CD1c-positive myeloid dendritic cell (primary cell): ENCODE results near the gene WAS.
"Not testable (repeated sequence)": the region's sequence is repeated elsewhere in the genome, so short reads cannot be mapped to it uniquely, and the experiment has no call there.

Source experiments
- DNase-seq: peaks from one replicate; pipeline ENCODE4 v3.0.0-alpha.2; 2016; ENCODE audit errors: extremely low spot score

The WAS gene

GRCh38 chrX:48685416-48685815, 1.8 kb downstream of the WAS start:
- no peak for DNase-seq

GRCh38 chrX:48688531-48689150, 5.0 kb downstream of the WAS start:
- no peak for DNase-seq

- DNase-seq = no peak
Measured at GRCh38 chrX:48689208-48689920, 5.8 kb downstream of the WAS start.

- not testable (repeated sequence) for DNase-seq
Measured at GRCh38 chrX:48691746-48692145, 8.1 kb downstream of the WAS start.

- DNase-seq = no peak
Measured at GRCh38 chrX:48694776-48695533, 11.4 kb downstream of the WAS start.

GRCh38 chrX:48695534-48695896, 11.9 kb downstream of the WAS start:
- no peak for DNase-seq

- no peak for DNase-seq
Measured at GRCh38 chrX:48695925-48696300, 12.3 kb downstream of the WAS start.

GRCh38 chrX:48696301-48696908, 12.8 kb downstream of the WAS start, which contains the start of gene SUV39H1:
Gene SUV39H1 (plus strand): TSS chrX:48696734. CDS start chrX:48696785, 51 bp downstream.
- peak; percentile 94 for DNase-seq

GRCh38 chrX:48696909-48697727, 13.5 kb downstream of the WAS start:
- DNase-seq = peak; percentile 14

- no peak for DNase-seq
Measured at GRCh38 chrX:48698306-48698705, 14.7 kb downstream of the WAS start.

GRCh38 chrX:48700246-48700645, 16.6 kb downstream of the WAS start:
- DNase-seq = no peak

GRCh38 chrX:48700951-48701653, 17.5 kb downstream of the WAS start:
- DNase-seq = no peak

- DNase-seq = no peak
Measured at GRCh38 chrX:48702032-48702431, 18.4 kb downstream of the WAS start.

GRCh38 chrX:48702716-48703115, 19.1 kb downstream of the WAS start:
- DNase-seq = no peak

- no peak for DNase-seq
Measured at GRCh38 chrX:48703228-48703627, 19.6 kb downstream of the WAS start.

GRCh38 chrX:48703642-48704481, 20.3 kb downstream of the WAS start:
- no peak for DNase-seq

- no peak for DNase-seq
Measured at GRCh38 chrX:48705871-48706270, 22.3 kb downstream of the WAS start.

- no peak for DNase-seq
Measured at GRCh38 chrX:48709522-48710112, 26.0 kb downstream of the WAS start.

- DNase-seq = no peak
Measured at GRCh38 chrX:48711162-48711928, 27.7 kb downstream of the WAS start.
